Heart left ventricle (tissue), 16 donors: ENCODE data around the gene PRICKLE1. TPM values are rescaled to one million over a fixed set of nuclear protein-coding genes. Genes with fewer than 3 reads are reported as not detected.
A peak's percentile ranks its signal among the peaks of the same experiment; 100 is the strongest.

Experiments
- ATAC-seq, 4 donors: fragments of 200-7000 bp; cut with Tn5 transposase; one replicate each; pipeline ENCODE4 v1.9.1; 2020 to 2022; ENCODE audit warnings: moderate library complexity in 4 of 4, mild to moderate bottlenecking in 3 of 4, moderate number of reproducible peaks in 1 of 4
- DNase-seq, 5 donors: peaks; one replicate each; pipeline ENCODE4 v3.0.0-alpha.2; 2020
- H3K27ac ChIP-seq, 12 donors: fragments of 200-600 bp; sonication (generic) in 4 of 12; one replicate each; pipeline versions ENCODE4 v1.5.0 to v1.8.0; 2016 to 2022; ENCODE audit warnings: mild to moderate bottlenecking in 2 of 12
- H3K27me3 ChIP-seq, 9 donors: fragments of 200-600 bp; sonication (generic) in 2 of 9; one replicate each; pipeline versions ENCODE4 v1.5.1 to v1.8.0; 2016 to 2022; ENCODE audit warnings: mild to moderate bottlenecking in 3 of 9
- H3K36me3 ChIP-seq, 9 donors: fragments of 200-600 bp; sonication (generic) in 2 of 9; one replicate each; pipeline versions ENCODE4 v1.5.0 to v1.8.0; 2018 to 2022; ENCODE audit warnings: mild to moderate bottlenecking in 2 of 9
- H3K4me1 ChIP-seq, 12 donors: fragments of 200-600 bp; sonication (generic) in 4 of 12; one replicate each; pipeline versions ENCODE4 v1.5.0 to v1.8.0; 2016 to 2022; ENCODE audit warnings: mild to moderate bottlenecking in 3 of 12
- H3K4me3 ChIP-seq, 12 donors: fragments of 200-600 bp; sonication (generic) in 4 of 12; one replicate each; pipeline versions ENCODE4 v1.5.0 to v1.8.0; 2017 to 2022; ENCODE audit warnings: mild to moderate bottlenecking in 9 of 12, moderate library complexity in 4 of 12
- H3K9me3 ChIP-seq, 12 donors: fragments of 200-600 bp; sonication (generic) in 4 of 12; one replicate each; pipeline versions ENCODE4 v1.5.0 to v1.8.0; 2016 to 2022; ENCODE audit warnings: mild to moderate bottlenecking in 1 of 12
- POLR2A ChIP-seq, 2 donors: fragments of 450-650 bp; IDR thresholded peaks; one replicate each; pipeline ENCODE4 v1.6.1; 2017; ENCODE audit warnings: antibody characterized with exemption in 2 of 2, mild to moderate bottlenecking in 2 of 2, moderate library complexity in 2 of 2
- WGBS, 4 donors: extraction: QIAGEN DNeasy Blood & Tissue Kit in 2 of 4; methylation state at CpG; one replicate each; pipeline versions ENCODE4 v1.1.5 to v1.1.7; 2013 to 2018; 5-methylcytosine and 5-hydroxymethylcytosine counted together
- intact Hi-C, 10 donors: fragments of 100-400 bp; cut with DNase I; formaldehyde crosslinking; loops; one replicate each; pipeline versions ENCODE4 v1.11.1 to v1.14.2; 2022
- polyA plus RNA-seq, 2 donors: library from polyadenylated mRNA; stranded (reverse); fragments of 200-250 nt; gene quantifications; one replicate each; pipeline ENCODE4 v1.2.3, GENCODE V29; 2013
- total RNA-seq, 9 donors: library from RNA; depleted of rRNA in 2 of 9; stranded (reverse); fragments of >200 nt in 2 of 9; fragmentation: NEBNext Ultra II Directional in 3 of 9; extraction: Animal tissue kit (Norgen Biotek cat#: 25700) in 3 of 9; gene quantifications; one replicate each; pipeline versions ENCODE4 v1.1.0 to v1.2.4, GENCODE V29; 2016 to 2023
- TF ChIP-seq, protein P1 (sequence below), 12 donors: fragments of 200-600 bp; sonication (generic) in 4 of 12; IDR thresholded peaks; one replicate each; pipeline versions ENCODE4 v1.5.0 to v1.8.0; 2018 to 2022; ENCODE audit warnings: antibody characterized with exemption in 12 of 12, mild to moderate bottlenecking in 5 of 12
- donor health status: ischemic (EF 13 %, LVEDD 7.1; RV severe dilation, severe dysfunction).
- donor health status: healthy with polysubstance abuse.
- donor health status: DM: no; HTN: yes; CAD: no.
- donor health status: DM: no; HTN: no; CAD: no.
- donor health status: ischemic (EF 25% LVEDD 6.9; RV normal size, moderate dysfunction).
- donor health status: ischemic (EF 25% LVEDD 5.7; RV mildly dilated, moderate dysfunction).
- donor health status: healthy.
- donor health status: DM: yes; HTN: yes; CAD: no.
- donor health status: ischemic (EF 35%, LVEDD 5.7; RV mildly dilated, moderate dysfunction).
- donor health status: nonischemic (EF 11% LVEDD 7.7; RV severe dilation, severe dysfunction).
- donor health status: DM: yes; HTN: yes; CAD: no.
- donor health status: PGD.
- donor health status: ischemic (EF 29% LVEDD 5.4; RV normal size, mild dysfunction).
- donor health status: nonischemic (EF 23%, LVEDD 6.1; RV moderate dilation, normal function).

PRICKLE1 gene
- total and polyA plus RNA-seq, 11 donors, result 3.2 to 39.2 (median 20.7) TPM

DNA sequence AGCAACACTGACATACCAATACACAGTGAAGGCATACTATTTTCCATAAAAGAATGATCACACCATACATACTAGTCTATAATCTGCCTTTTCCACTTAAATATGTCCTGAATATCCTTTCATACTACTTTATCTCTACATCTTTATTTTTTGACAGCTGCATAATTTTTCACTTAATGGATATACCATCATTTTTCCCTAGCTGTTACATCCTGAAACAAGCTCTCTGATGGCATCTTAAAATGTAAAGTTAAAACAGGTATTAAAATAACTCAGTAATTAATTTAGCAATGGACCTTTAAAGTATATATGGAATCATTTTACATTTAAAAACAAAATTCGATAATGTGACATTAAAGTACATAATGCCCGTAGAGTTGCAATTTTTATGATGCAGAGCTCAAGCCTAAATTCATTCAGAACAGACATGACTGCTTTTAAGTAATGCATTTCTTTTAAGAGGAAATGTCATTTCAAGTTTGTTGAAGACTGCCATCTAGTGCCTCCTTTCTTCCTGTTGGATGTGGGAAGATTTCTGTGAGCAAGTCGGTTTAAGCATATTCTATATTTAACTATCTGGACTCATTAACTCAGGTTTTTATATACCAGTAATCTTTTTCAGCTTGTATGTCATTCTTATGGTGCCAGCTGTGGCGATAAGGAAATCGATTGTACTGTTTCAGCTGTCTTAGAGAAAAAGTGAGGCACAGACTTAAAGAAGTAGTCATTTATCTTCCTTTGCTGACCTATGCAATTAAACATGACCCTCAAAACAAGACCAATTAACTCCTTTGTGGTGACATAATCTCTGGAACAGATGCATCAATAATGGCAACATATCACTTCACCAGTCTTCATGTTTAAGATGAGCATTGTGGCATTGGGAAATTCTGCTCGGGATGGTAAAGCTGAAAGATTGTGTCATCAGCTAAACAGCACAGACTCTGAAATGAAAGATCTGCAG is 20.3 kb downstream of the PRICKLE1 start:
- ATAC-seq (peak in 3 of 4 donors; percentile 40 to 75 (median 66)), DNase-seq (no peak)
- intact Hi-C loops, result loop anchor here (1.0 to 10.0 kb wide), 12 partner anchors 84 to 1294 kb away; no protein-coding TSS in a partner anchor
- Histone ChIP-seq H3K27me3 (no peaks in the 10 kb centered on the region), H3K4me1 (peaks cover 0 to 41% (median 22%) of the 10 kb centered on the region in 12 donors), H3K36me3 (no peaks in the 10 kb centered on the region), H3K27ac (no peak overlapping the region), H3K4me3 (no peak overlapping the region), H3K9me3 (no peaks in the 10 kb centered on the region)
- no peak for TF ChIP-seq POLR2A (IDR thresholded peaks at IDR 0.05)
- TF ChIP-seq, protein P1, sequence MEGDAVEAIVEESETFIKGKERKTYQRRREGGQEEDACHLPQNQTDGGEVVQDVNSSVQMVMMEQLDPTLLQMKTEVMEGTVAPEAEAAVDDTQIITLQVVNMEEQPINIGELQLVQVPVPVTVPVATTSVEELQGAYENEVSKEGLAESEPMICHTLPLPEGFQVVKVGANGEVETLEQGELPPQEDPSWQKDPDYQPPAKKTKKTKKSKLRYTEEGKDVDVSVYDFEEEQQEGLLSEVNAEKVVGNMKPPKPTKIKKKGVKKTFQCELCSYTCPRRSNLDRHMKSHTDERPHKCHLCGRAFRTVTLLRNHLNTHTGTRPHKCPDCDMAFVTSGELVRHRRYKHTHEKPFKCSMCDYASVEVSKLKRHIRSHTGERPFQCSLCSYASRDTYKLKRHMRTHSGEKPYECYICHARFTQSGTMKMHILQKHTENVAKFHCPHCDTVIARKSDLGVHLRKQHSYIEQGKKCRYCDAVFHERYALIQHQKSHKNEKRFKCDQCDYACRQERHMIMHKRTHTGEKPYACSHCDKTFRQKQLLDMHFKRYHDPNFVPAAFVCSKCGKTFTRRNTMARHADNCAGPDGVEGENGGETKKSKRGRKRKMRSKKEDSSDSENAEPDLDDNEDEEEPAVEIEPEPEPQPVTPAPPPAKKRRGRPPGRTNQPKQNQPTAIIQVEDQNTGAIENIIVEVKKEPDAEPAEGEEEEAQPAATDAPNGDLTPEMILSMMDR (IDR thresholded peaks at IDR 0.05), result peak; percentile 48 to 80 (median 68)
- 15 to 18% (median 17%) methylated on average over 6 of the region's 6 CpGs for WGBS, 4 donors

DNA sequence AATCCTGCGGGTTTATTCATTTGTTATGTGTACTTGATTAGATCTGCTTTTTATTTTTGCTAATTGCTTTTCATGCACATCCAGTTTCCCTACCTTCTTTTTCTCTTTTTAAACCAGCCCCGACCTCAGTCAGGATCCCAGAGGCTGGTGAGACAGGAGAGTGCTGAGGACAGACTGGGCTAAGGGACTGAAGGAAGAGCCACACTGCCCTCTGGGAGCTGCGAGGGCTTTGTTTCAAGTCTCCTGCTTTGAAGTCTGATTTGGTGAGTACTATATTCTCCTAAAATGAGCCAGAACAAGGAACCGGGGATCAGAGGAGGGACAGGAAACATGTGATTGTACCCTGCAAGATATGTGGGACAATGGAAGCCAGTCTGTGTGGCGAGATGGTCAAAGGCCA is 23.9 kb downstream of the PRICKLE1 start:
- Histone ChIP-seq H3K4me3 (no peak overlapping the region), H3K9me3 (no peaks in the 10 kb centered on the region), H3K27ac (peak overlapping the region in 1 of 12 donors; percentile 43), H3K4me1 (peaks cover 0 to 48% (median 25%) of the 10 kb centered on the region in 12 donors), H3K36me3 (no peaks in the 10 kb centered on the region), H3K27me3 (no peaks in the 10 kb centered on the region)
- peak; percentile 71 to 81 (median 76) for ATAC-seq
- TF ChIP-seq, protein P1 (IDR thresholded peaks at IDR 0.05), result peak in 7 of 12 donors; percentile 11 to 47 (median 30)
- TF ChIP-seq POLR2A (IDR thresholded peaks at IDR 0.05), result no peak
- intact Hi-C loops, result loop anchor here in 9 of 10 donors (2.0 to 10.0 kb wide), 10 partner anchors 83 to 1291 kb away; no protein-coding TSS in a partner anchor
- DNase-seq, result no peak
- 36 to 51% (median 38%) methylated on average over 5 of the region's 5 CpGs for WGBS, 4 donors

DNA sequence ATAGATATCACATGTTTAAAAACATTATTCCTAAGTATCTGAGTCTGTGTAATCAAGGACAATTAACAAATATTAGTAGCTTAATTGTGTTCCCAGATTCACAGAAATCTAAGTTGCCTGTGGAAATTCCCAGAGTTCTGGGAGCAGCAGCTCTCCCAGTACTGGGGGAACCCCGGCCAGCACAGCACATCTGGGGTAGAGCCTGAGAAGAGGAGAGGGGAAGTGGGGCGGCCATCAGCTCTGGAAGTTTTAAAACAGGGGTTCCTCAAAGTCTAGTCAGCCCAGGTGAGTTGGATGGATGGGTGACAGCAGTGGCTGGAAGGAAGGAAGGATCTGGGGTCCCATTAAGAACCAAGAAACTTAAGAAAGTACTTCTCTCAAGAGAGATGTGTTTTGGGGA is 24.6 kb downstream of the PRICKLE1 start:
- DNase-seq (no peak), ATAC-seq (no peak)
- Histone ChIP-seq H3K36me3 (no peaks in the 10 kb centered on the region), H3K27me3 (no peaks in the 10 kb centered on the region), H3K9me3 (no peaks in the 10 kb centered on the region), H3K4me1 (peaks cover 0 to 52% (median 22%) of the 10 kb centered on the region in 12 donors), H3K4me3 (no peak overlapping the region), H3K27ac (peak overlapping the region in 1 of 12 donors; percentile 43)
- WGBS, 4 donors, result 62 to 72% (median 66%) methylated on average over 2 of the region's 2 CpGs
- intact Hi-C loops, result loop anchor here in 9 of 10 donors (2.0 to 10.0 kb wide), 10 partner anchors 82 to 1290 kb away; no protein-coding TSS in a partner anchor
- TF ChIP-seq, protein P1 (IDR thresholded peaks at IDR 0.05), result no peak
- no peak for TF ChIP-seq POLR2A (IDR thresholded peaks at IDR 0.05)

DNA sequence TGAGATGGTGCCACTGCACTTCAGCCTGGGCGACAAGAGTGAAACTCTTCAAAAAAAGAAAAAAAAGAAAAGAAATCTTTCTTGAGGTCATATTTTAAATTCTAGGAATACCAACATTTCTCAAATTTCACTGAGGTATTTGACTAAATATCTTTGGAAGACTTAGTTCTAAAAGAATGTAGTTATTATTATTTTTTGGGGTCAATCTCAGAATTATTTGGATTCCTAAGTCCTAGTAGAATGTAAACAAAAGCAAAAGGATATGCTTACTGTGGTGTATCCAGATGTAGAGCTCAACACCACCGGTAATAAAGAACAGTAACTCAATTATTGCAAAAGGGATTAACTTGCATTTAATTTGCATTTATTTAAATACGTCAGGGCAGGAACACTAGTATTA is 25.0 kb downstream of the PRICKLE1 start:
- H3K36me3 ChIP-seq, result no peaks in the 10 kb centered on the region
- H3K4me1 ChIP-seq, result peaks cover 0 to 51% (median 20%) of the 10 kb centered on the region in 12 donors
- DNase-seq (no peak), ATAC-seq (no peak)
- H3K4me3 ChIP-seq, result no peak overlapping the region
- TF ChIP-seq, protein P1 (IDR thresholded peaks at IDR 0.05), result no peak
- no peak for TF ChIP-seq POLR2A (IDR thresholded peaks at IDR 0.05)
- H3K27me3 ChIP-seq, result no peaks in the 10 kb centered on the region
- 78 to 81% (median 80%) methylated on average over 3 of the region's 3 CpGs for WGBS, 4 donors
- intact Hi-C loops, result loop anchor here in 4 of 10 donors (2.0 to 10.0 kb wide), 4 partner anchors 82 to 1290 kb away; no protein-coding TSS in a partner anchor
- no peaks in the 10 kb centered on the region for H3K9me3 ChIP-seq
- peak overlapping the region in 1 of 12 donors; percentile 43 for H3K27ac ChIP-seq
